Measurements from ENCODE around the gene RPL39.
"Not testable (repeated sequence)": the region's sequence is repeated elsewhere in the genome, so short reads cannot be mapped to it uniquely, and the experiment has no call there.

The RPL39 gene

GRCh38 chrX:119791437-119792231 lies at the start of gene RPL39:
RPL39 (minus strand) TSS chrX:119791630; CDS start chrX:119791576, 54 bp downstream.
- DNase-seq (ENCODE audit: low read depth in 2 of 2): peak; percentile 66 to 72

DNA sequence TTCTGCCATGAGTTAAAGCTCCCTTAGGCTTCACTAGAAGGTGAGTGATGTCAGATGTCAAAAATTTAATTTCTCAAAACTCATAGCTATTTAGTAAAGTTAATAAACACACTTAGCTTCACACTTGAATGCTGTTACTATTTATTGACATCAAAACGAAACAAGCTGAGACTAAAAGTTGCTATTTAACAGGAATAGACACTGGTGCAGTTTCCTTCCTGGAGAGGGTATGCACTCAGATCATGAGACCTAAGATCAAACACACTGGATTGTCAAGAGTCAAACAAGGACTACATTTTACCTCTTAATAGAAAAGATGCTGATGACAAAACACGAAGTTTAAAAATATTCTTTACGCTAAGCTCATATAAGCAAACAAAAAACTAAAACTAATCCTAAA lies 42.5 kb upstream of the RPL39 start:
- no peak for DNase-seq (ENCODE audit: low read depth in 2 of 2)

- no peak for DNase-seq (ENCODE audit: low read depth in 2 of 2)
Observed at GRCh38 chrX:119828446-119828845, 37.0 kb upstream of the RPL39 start.

DNA sequence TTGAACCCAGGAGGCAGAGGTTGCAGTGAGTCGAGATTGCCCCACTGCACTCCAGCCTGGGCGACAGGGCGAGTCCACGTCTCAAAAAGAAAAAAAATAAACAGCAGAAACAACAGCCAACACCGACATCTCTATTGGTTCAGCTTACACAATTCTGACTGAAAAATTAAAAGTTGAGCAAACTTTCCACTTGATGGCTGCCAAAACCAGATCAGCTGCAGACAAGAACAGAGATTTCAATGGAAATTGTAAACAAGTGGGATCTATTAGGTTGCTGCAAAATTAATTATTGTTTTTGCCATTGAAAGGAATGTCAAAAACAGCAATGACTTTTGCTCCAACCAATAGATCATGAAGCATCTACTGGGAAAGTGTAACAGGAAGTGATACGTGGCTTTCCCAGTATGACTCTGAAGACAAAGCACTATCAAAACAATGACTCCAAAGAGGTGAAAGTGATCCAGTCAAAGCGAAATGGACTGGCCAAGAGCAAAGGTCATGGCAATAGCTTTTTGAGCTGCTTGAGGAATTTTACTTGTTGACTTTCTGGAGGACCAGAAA lies 35.0 kb upstream of the RPL39 start:
- DNase-seq (ENCODE audit: low read depth in 2 of 2): no peak

GRCh38 chrX:119824221-119824620 lies 32.8 kb upstream of the RPL39 start:
- DNase-seq (ENCODE audit: low read depth in 2 of 2): not testable (repeated sequence)

- not testable (repeated sequence) for DNase-seq (ENCODE audit: low read depth in 2 of 2)
Observed at GRCh38 chrX:119821703-119822102, 30.3 kb upstream of the RPL39 start.

DNA sequence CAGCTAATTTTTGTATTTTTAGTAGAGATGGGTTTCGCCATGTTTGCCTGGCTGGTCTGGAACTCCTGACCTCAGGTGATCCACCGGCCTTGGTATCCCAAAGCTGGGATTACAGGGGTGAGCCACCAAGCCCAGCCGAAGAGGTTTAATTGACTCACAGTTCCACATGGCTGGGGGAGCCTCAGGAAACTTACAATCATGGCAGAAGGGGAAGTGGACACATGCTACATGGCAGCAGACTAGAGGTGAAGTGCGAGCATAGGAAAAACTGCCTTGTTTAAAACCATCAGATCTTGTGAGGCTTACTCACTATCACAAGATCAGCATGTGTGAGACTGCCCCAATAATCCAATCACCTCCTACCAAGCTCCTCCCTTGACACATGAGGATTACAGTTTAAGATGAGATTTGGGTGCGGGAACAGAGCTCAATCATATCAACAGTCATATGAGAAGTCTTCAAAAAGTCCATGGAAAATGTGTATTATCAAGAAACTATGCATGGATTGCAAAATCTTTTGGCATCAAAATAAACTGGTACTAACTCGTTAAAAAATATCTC lies 25.8 kb upstream of the RPL39 start:
- no peak for DNase-seq (ENCODE audit: low read depth in 2 of 2)

GRCh38 chrX:119816300-119816699 lies 24.9 kb upstream of the RPL39 start:
- DNase-seq (ENCODE audit: low read depth in 2 of 2): no peak

GRCh38 chrX:119809185-119809666 lies 17.8 kb upstream of the RPL39 start:
- no peak for DNase-seq (ENCODE audit: low read depth in 2 of 2)

DNA sequence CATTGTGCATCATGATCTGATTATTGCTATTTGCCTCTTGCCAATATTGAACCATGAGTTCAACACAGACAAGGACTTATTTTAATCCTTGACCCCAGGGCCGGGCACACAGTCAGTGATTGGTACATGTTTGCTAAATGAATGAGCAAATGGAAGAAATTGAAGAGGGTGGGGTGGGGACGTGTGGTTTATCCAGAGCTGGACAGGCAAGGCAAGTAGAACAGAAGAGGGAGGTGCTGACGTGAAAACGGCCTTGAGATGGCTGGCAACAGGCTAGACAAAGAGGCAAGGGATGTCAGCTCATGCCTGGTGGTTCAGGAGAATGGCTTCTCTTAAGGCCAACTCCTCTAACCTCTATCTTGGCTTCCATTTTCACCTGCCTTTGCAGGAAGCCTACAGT lies 17.0 kb upstream of the RPL39 start:
- not testable (repeated sequence) for DNase-seq (ENCODE audit: low read depth in 2 of 2)

DNA sequence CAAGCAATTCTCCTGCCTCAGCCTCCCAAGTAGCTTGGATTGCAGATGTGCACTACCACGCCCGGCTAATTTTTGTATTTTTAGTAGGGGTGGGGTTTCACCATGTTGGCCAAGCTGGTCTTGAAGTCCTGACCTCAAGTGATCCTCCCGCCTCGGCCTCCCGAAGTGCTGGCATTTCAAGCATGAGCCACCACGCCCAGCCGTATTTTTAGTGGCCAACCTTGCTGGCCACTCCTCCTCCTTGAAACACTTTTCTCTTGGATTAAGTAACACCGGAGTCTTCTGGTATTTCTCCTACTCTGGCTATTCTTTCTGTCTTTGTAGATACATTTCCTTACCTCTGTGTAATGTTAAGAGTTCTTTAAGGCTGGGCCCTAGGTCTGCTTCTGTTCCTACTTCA lies 11.1 kb upstream of the RPL39 start:
- no peak for DNase-seq (ENCODE audit: low read depth in 2 of 2)

DNA sequence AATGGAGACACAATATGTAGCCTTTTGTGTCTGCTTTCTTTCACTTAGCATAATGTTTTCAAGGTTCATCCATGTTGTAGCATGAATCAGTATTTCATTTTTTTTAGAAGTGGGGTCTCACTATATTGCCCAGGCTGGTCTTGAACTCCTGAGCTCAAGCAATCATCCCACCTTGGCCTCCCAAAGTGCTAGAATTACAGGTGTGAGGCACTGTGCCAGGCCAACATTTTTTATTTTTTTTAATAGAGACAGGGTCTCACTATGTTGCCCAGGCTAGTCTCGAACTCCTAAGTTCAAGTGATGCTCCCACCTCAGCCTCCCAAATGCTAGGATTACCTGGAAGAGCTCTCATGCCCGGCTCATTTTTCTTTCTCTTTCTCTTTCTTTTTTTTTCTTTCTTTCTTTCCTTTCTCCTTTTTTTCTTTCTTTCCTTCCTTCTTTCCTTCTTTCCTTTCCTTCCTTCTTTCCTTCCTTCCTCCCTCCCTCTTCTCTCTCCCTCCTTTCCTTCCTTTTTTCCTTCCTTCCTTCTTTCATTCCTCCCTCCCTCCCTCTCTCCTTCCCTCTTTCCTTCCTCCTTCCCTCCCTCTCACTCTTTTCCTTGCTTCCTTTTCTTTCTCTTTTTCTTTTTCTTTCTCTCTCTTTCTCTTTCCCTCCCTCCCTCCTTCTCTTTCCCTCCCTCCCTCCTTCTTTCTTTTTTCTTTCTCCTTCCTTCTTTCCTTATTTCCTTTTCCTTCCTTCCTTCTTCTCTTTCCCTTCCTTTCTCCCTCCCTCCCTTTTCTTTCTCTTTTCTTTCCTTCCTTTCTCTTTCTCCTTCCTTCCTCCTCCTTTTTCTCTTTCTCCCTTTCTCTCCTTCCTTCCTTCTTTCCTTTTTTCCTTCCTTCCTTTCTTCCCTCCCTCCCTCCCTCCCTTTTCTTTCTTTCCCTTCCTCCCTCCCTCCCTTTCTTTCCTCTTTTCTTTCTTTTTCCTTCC lies 10.1 kb upstream of the RPL39 start:
- no peak for DNase-seq (ENCODE audit: low read depth in 2 of 2)

DNA sequence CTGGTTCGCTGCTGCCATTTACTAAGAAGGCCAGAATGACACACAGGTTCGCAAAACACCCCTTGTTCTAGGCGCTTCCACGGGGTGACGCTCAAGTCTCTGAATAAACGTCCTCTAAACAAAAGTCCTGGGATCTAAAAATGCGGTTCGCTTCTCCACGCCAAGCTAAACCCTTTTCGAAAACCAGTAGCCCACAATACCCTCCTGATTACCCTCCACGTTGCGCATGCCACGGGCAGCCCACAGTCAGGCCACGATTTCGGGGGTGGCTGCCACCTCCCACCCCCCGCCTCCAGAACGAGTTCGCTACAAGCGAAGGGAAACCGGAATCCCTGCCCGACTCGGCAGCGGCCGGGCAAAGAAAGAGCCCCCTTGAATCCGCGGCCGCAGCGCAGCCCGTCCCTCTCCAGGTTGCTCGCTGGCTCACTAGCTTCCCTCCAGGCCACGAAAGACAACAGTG lies 423 bp downstream of the RPL39 start:
- peak; percentile 22 to 33 for DNase-seq (ENCODE audit: low read depth in 2 of 2)

DNA sequence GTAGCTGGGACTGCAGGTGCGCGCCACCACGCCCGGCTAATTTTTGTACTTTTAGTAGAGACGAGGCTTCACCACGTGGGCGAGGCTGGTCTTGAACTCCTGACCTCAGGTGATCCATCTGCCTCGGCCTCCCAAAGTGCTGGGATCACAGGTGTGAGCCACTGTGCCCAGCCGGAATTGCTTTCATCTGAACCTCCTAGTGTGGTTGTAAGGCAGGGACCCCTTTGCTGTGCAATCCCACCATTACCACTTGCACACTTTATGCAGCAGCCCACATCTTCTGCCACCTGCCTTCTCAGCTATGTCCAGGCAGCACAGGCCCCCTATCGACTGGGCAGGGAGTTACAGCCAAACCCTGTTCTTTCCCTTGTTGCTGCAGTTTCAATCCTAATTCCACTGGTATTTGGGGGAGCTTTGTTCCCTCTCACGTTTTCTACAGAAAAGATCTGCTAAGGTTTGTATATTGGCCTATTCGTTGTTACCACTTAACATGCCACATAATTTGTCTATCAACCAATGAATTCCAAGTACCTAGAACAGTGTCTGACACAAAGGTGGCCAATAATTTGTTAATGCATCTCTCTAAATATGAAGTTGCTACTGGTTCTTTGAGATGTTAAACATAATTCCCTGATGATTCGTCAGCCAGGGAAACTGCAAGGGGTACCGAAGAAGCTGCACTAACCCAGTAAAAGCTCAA lies 6.5 kb downstream of the RPL39 start:
- peak; percentile 8 to 17 for DNase-seq (ENCODE audit: low read depth in 2 of 2)

DNA sequence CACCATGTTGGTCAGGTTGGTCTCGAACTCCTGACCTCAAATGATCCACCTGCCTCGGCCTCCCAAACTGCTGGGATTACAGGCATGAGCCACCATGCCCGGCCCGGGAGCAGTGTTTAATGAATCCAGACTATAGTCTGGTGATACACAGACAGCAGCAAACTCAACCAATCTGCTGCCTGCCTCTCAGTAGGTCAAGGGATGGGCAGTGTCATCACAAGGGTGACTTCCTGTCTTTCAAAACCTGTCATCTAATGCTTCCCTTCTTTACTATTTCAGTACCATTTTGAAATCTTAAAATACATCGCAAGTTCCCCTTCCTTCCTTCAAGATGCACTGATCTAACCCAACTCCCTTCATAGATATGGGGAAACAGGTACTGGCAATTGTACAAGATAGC lies 8.4 kb downstream of the RPL39 start:
- DNase-seq (ENCODE audit: low read depth in 2 of 2): no peak

DNA sequence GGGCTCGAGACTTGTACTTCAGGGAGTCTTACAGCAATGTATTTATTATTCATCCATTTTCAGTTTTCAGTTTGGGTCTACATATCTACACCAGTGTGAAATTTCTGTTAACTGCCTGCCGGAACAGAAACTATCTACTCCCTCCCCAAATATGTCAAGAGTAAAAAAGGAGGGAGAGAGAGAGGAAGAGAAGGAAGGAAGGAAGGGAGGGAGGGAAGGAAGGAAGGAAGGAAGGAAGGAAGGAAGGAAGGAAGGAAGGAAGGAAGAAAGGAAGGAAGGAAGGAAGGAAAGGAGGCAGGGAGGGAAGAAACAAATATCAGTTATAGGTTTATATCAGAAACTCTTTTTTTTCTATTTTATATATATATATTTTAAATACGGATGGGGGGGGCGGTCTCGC lies 12.6 kb downstream of the RPL39 start:
- DNase-seq (ENCODE audit: low read depth in 2 of 2): no peak

DNA sequence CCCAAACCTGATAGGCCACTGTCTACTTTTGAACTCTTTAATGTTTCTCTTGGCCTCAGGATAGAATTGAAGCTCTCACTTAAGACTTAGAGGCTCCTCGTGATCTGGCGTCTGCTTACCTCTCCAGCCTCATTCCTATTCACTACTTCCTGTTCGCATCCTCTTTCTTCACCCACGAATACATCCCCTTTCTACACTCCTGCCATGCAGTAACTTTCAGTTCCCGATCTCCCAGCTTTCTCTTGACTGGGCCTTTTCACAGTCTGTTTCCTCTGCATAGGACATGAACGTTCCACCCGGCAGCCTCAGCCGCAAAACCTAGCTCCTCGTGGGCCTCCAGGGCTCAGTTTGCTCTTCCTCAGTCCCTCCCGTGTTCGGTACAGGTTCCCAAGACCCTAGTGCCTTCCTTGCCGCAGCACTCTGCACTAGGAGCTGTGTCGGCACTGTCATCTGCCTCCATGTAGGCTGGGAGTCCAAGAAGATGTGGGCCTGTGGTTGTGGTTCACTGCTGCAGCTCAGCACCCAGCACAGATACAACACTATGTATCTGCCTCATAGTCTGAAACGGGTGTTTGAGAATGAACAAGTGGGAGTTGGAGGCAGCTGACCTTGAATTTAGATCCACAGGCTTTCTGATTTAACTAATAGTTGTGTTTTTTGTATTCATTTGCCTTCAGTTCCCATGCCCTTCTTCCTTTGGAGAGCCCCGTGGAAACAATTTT lies 15.8 kb downstream of the RPL39 start:
- no peak for DNase-seq (ENCODE audit: low read depth in 2 of 2)

DNA sequence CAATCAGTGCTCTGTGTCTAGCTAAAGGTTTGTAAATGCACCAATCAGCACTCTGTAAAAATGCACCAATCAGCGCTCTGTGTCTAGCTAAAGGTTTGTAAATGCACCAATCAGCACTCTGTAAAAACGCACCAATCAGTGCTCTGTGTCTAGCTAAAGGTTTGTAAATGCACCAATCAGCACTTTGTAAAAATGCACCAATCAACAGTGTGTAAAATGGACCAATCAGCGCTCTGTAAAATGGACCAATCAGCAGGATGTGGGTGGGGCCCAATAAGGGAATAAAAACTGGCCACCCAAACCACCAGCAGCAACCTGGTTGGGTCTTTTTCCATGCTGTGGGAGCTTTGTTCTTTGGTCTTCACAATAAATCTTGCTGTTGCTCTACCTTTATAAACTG lies 22.0 kb downstream of the RPL39 start:
- DNase-seq (ENCODE audit: low read depth in 2 of 2): not testable (repeated sequence)

DNA sequence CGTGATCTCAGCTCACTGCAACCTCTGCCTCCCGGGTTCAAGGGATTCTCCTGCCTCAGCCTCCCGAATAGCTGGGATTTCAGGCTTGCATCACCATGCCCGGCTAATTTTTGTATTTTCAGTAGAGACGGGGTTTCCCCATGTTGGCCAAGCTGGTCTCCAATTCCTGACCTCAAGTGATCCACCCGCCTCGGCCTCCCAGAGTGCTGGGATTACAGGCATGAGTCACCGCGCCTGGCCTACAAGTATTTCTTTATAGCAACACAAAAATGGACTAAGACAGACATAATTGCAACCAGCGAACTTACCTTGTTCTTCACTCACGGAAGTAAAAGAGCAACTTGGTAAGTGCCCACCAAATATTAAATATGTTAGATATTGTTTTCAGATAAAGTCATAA lies 23.0 kb downstream of the RPL39 start:
- not testable (repeated sequence) for DNase-seq (ENCODE audit: low read depth in 2 of 2)

- no peak for DNase-seq (ENCODE audit: low read depth in 2 of 2)
Observed at GRCh38 chrX:119763836-119764387, 27.5 kb downstream of the RPL39 start.

All from stimulated activated CD8-positive, alpha-beta memory T cell treated with anti-CD3 and anti-CD28 coated beads, Interleukin-7, amount 100 ng/mL, for 4 hours (primary cell).